ENCODE data around the gene SMARCB1. TPM values are rescaled to one million over a fixed set of nuclear protein-coding genes. Genes with fewer than 3 reads are reported as not detected.

The SMARCB1 gene
- 97.5 and 110 TPM in 2 replicates for total RNA-seq (2012; rRNA removed)
- 157 and 159 TPM in 2 replicates for polyA plus RNA-seq (2012; rRNA removed)
- 143 and 158 TPM in 2 replicates for polyA plus RNA-seq (2012; cell fraction: cytosol; rRNA removed)
- polyA plus RNA-seq (2012; cell fraction: nucleus; rRNA removed; ENCODE audit: low replicate concordance) = 79.7 and 79.9 TPM in 2 replicates
- Bru-seq, nascent RNA = percentile 79 among the genes with signal in this experiment
- BruChase-seq, experiment 1, labeled RNA remaining after a 6-hour chase = percentile 87 among the genes with signal in this experiment
- BruChase-seq, experiment 2, labeled RNA remaining after a 2-hour chase = percentile 71 among the genes with signal in this experiment
- long read RNA-seq, full-length matches to known transcripts = 203 of 212 reads
- long read RNA-seq, partial matches to known transcripts = 3 of 212 reads
- long read RNA-seq, other reads (novel, unspliced or antisense) = 6 of 212 reads

GRCh38 chr22:23786752-23787599 is at the start of gene SMARCB1:
SMARCB1 (plus strand) TSS chr22:23786966; CDS start chr22:23787170, 204 bp downstream.
- peak within 1 kb of the TSS; percentile 73 to 96 for H4K8ac ChIP-seq (ENCODE audit: low read depth in 2 of 2, low read length in 2 of 2)
- peak within 1 kb of the TSS; percentile 56 for H3K18ac ChIP-seq (ENCODE audit: low read depth, low read length)
- peak within 1 kb of the TSS; percentile 93 for H4K91ac ChIP-seq (ENCODE audit: insufficient read depth, low read depth, low read length)
- H3K14ac ChIP-seq (replicated peaks; ENCODE audit: low read depth, low read length) = peak within 1 kb of the TSS; percentile 100
- peak within 1 kb of the TSS; percentile 78 for H2BK120ac ChIP-seq (ENCODE audit: low read depth, low read length)
- ChIA-PET CTCF (no interaction called here), POLR2A (ENCODE audit: unreplicated experiment) (interaction anchor here (0.9 kb wide), 1 partner anchor 127 kb away, joined by 3 read pairs; no protein-coding TSS in a partner anchor)
- H4K5ac ChIP-seq (ENCODE audit: low read depth, low read length) = peak within 1 kb of the TSS; percentile 86
- no TSS peak for BruUV-seq (replicated peaks)
- in situ Hi-C loops (cut with MboI; ENCODE audit: low sequenced_read_pairs) = no loop called here
- H3K9ac ChIP-seq (ENCODE audit: low read depth, low read length) = peak within 1 kb of the TSS; percentile 91
- H3K4me3 ChIP-seq (ENCODE audit: insufficient read depth, low read depth, low read length) = peak within 1 kb of the TSS; percentile 76
- ATAC-seq (ENCODE audit: low read depth) (peak; percentile 88), DNase-seq (peak; percentile 91)
- H2BK20ac ChIP-seq (ENCODE audit: low read depth, low read length) = peak within 1 kb of the TSS; percentile 62; the same call in 1 of the 2 replicates
- peak within 1 kb of the TSS; percentile 98 for H2AK9ac ChIP-seq (replicated peaks; ENCODE audit: low read depth, low read length, poor library complexity)
- dilution Hi-C loops (cut with HindIII; ENCODE audit: low sequenced_read_pairs, unreplicated experiment) = no loop called here
- H2AFZ ChIP-seq (replicated peaks; ENCODE audit: low read length, poor library complexity) = peak within 1 kb of the TSS; percentile 96
- peak within 1 kb of the TSS; percentile 92 for H3K56ac ChIP-seq (ENCODE audit: extremely low read depth, insufficient read depth, low read length)
- H3K4me1 ChIP-seq (ENCODE audit: control insufficient read depth, insufficient read depth, low read length) = peaks cover 23% of the 10 kb centered on the region
- WGBS, 2 experiments (ENCODE audit: extremely low coverage in 2 of 2, insufficient read length in 1 of 2) = 0% methylated on average over 50 of the region's 97 CpGs; no CpG with 5 or more reads in 1 of the 2 experiments
- H2AK5ac ChIP-seq (ENCODE audit: low read depth, low read length) = peak within 1 kb of the TSS; percentile 82
- peaks cover 46% of the 10 kb centered on the region for H4K20me1 ChIP-seq (ENCODE audit: insufficient read depth, low read length)
- H2BK15ac ChIP-seq (ENCODE audit: low read depth, low read length) = peak within 1 kb of the TSS; percentile 25; the same call in 2 of the 3 replicates
- peaks cover 28 to 48% of the 10 kb centered on the region in 2 experiments for H3K79me1 ChIP-seq (ENCODE audit: low read depth in 1 of 2, low read length in 2 of 2)
- H3K27me3 ChIP-seq (ENCODE audit: control insufficient read depth, insufficient read depth, low read length) = no peaks in the 10 kb centered on the region
- H3K4me2 ChIP-seq (ENCODE audit: low read depth, low read length) = peak within 1 kb of the TSS; percentile 98
- H3K27ac ChIP-seq (ENCODE audit: insufficient read depth, low read length) = peak within 1 kb of the TSS; percentile 91
- TF ChIP-seq BHLHE40 (IDR thresholded peaks at IDR 0.05; ENCODE audit: low read depth, low read length) (no peak), MAZ (IDR thresholded peaks at IDR 0.05; ENCODE audit: borderline replicate concordance, low read depth, low read length) (peak; percentile 32; the same call in 1 of the 2 replicates), POLR2A (IDR thresholded peaks at IDR 0.05; ENCODE audit: low read depth, low read length) (peak; percentile 89), MXI1 (IDR thresholded peaks at IDR 0.05; ENCODE audit: borderline replicate concordance, low read depth, low read length) (peak; percentile 54; the same call in 1 of the 2 replicates)
- H3K9me3 ChIP-seq (ENCODE audit: control insufficient read depth, insufficient read depth, low read length) = no peaks in the 10 kb centered on the region
- peak within 1 kb of the TSS; percentile 82 for H2BK5ac ChIP-seq (ENCODE audit: low read depth, low read length, poor library complexity, severe bottlenecking)
- H3K36me3 ChIP-seq (ENCODE audit: control insufficient read depth, insufficient read depth, low read length) = peaks cover 10% of the 10 kb centered on the region
- peaks cover 21% of the 10 kb centered on the region for H3K9me1 ChIP-seq (ENCODE audit: insufficient read depth, low read length)
- intact Hi-C loops (cut with micrococcal nuclease) = no loop called here
- H3K23ac ChIP-seq (ENCODE audit: low read depth, low read length) = peak within 1 kb of the TSS; percentile 86
- peak within 1 kb of the TSS; percentile 98 for H3K4ac ChIP-seq (ENCODE audit: low read depth, low read length)
